Peyer's patch (tissue), 4 donors: ENCODE results near the gene DISC1.

Experiments
- CTCF ChIP-seq, 6 experiments: fragments of 450-650 bp in 4 of 6; fragments of 200-600 bp in 2 of 6; sonication (generic) in 1 of 6; IDR thresholded peaks; one replicate each; pipeline ENCODE4 v1.5.1; 2017 to 2019; ENCODE audit warnings: antibody characterized with exemption in 6 of 6, mild to moderate bottlenecking in 3 of 6, moderate library complexity in 1 of 6
- POLR2A ChIP-seq, 2 donors: fragments of 450-650 bp; IDR thresholded peaks; one replicate each; pipeline ENCODE4 v1.5.1; 2017; ENCODE audit warnings: antibody characterized with exemption in 2 of 2, mild to moderate bottlenecking in 2 of 2, moderate library complexity in 2 of 2

- no peak for TF ChIP-seq CTCF (IDR thresholded peaks at IDR 0.05)
- TF ChIP-seq POLR2A (IDR thresholded peaks at IDR 0.05) = no peak
Observed at GRCh38 chr1:231702331-231702730, 75.7 kb downstream of the DISC1 start.
